Measurements from ENCODE around the gene MGRN1.

The MGRN1 gene

DNA sequence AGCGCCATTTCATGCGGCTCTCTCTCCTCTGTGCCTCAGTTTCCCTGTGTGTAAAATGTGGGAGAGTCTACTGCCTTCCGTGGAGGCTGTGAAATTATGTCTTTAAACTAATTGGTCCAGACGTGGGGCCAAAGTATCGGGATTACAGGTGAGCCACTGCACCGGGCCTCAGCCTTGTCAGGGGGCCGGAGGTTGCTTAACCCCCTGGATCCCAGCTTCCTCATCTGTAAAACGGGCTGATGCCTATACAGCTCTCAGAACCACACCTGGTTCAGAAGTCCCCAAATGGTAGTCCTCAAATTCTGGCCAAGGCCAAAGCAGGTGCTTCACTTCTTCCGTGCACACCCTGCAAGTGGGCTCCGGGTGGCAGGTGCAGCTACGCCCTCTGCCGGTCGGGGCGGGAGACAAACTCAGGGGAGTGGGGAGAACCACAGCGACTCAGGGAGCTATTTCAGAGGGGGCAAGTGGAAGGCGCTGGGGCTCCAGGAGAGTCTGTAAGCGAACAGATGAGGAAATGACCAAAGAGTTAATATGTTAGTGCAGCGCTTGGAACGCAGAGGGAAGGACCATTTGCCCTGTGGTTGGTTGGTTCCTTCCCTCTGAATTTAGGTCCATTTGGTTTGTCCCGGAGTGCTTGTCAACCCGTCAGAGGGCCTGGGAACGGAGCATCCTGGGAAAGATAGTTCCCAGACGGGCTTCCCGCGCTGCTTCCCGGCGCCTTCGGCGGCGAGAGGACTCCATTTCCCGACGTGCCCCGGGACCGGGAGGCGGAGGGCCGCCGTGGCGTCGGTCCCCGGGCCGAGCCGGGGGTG is at the start of gene MGRN1:
Gene MGRN1, plus strand, starts transcription at position 812 of the 812 bp plus-strand sequence. CDS start 135 bp downstream, outside the sequence.
- TF ChIP-seq ZBTB7A (IDR thresholded peaks at IDR 0.05; ENCODE audit: low read depth) (no peak), EP300 (IDR thresholded peaks at IDR 0.05; ENCODE audit: borderline replicate concordance) (peak; percentile 45; the same call in 1 of the 2 replicates), CREB1 (IDR thresholded peaks at IDR 0.05; ENCODE audit: low read depth) (peak; percentile 79), RAD21 (IDR thresholded peaks at IDR 0.05; ENCODE audit: low read depth) (peak; percentile 67; the same call in 1 of the 2 replicates), REST (IDR thresholded peaks at IDR 0.05; ENCODE audit: low read depth) (no peak), MAX (IDR thresholded peaks at IDR 0.05) (peak; percentile 70)

DNA sequence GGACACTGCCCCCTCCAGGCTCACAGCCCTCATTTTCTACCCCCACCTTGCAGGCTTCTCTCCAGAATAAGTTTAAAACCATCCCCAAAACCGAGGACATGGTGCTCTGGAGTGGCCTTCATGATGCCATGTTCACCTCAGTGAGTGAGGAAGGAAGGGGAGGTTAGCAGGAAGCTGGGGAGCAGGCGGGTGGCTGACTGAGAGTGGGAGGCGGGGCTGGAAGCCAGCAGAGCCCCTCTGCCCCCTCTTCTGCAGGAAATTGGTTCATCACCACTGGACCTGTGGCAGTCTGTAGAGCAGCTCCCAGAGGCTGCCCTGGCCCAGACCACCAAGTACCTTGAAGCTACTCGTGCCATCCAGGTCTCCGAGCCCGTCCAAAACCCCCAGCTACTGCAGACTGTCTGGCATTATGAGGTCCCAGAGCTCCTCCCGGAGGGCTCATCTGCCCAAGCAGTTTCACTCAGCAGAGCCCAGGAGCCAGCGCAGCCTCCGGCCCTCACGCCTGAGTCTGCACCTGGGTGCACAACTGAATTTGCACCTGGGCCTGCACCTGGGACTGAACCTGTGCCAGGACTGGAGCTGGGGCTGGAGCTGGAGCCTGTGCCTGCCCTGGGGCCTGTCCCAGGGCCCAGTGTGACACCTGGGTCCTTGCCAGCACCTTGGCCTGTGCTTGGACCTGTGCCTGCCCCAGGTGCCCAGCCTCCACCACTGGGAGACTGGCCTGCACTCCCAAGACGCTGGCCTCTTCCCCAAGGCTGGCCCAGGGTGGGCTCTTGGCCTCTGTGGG is 49.5 kb upstream of the MGRN1 start:
- TF ChIP-seq CEBPB (IDR thresholded peaks at IDR 0.05) (no peak), REST (IDR thresholded peaks at IDR 0.05; ENCODE audit: low read depth) (no peak), FOXM1 (IDR thresholded peaks at IDR 0.05; ENCODE audit: borderline replicate concordance, low read depth) (no peak), TAF1 (IDR thresholded peaks at IDR 0.05; ENCODE audit: low read depth) (no peak), NFIC (IDR thresholded peaks at IDR 0.05) (peak; percentile 94), EP300 (IDR thresholded peaks at IDR 0.05; ENCODE audit: borderline replicate concordance) (peak; percentile 50; the same call in 1 of the 2 replicates), ZBTB7A (IDR thresholded peaks at IDR 0.05; ENCODE audit: low read depth) (no peak), TCF12 (IDR thresholded peaks at IDR 0.05; ENCODE audit: low read depth) (peak; percentile 98), CREB1 (IDR thresholded peaks at IDR 0.05; ENCODE audit: low read depth) (no peak), USF1 (IDR thresholded peaks at IDR 0.05) (peak; percentile 37; the same call in 1 of the 2 replicates), RAD21 (IDR thresholded peaks at IDR 0.05; ENCODE audit: low read depth) (peak; percentile 14; the same call in 1 of the 2 replicates), TEAD4 (IDR thresholded peaks at IDR 0.05) (peak; percentile 7; the same call in 1 of the 2 replicates), EGR1 (IDR thresholded peaks at IDR 0.05) (no peak), MAX (IDR thresholded peaks at IDR 0.05) (peak; percentile 72), YY1 (IDR thresholded peaks at IDR 0.05; ENCODE audit: low read depth) (no peak)

GRCh38 chr16:4576008-4576407 is 48.6 kb upstream of the MGRN1 start:
- TF ChIP-seq EGR1 (IDR thresholded peaks at IDR 0.05), result no peak
- TF ChIP-seq TEAD4 (IDR thresholded peaks at IDR 0.05), result no peak
- TF ChIP-seq RAD21 (IDR thresholded peaks at IDR 0.05; ENCODE audit: low read depth), result no peak
- TF ChIP-seq TCF12 (IDR thresholded peaks at IDR 0.05; ENCODE audit: low read depth), result no peak
- TF ChIP-seq REST (IDR thresholded peaks at IDR 0.05; ENCODE audit: low read depth), result no peak
- TF ChIP-seq YY1 (IDR thresholded peaks at IDR 0.05; ENCODE audit: low read depth), result no peak
- TF ChIP-seq NFIC (IDR thresholded peaks at IDR 0.05), result no peak
- TF ChIP-seq MAX (IDR thresholded peaks at IDR 0.05), result no peak

GRCh38 chr16:4578961-4579530 is 45.6 kb upstream of the MGRN1 start:
- TF ChIP-seq TAF1 (IDR thresholded peaks at IDR 0.05; ENCODE audit: low read depth) (no peak), ZBTB7A (IDR thresholded peaks at IDR 0.05; ENCODE audit: low read depth) (no peak), REST (IDR thresholded peaks at IDR 0.05; ENCODE audit: low read depth) (no peak), EP300 (IDR thresholded peaks at IDR 0.05; ENCODE audit: borderline replicate concordance) (no peak), FOXM1 (IDR thresholded peaks at IDR 0.05; ENCODE audit: borderline replicate concordance, low read depth) (no peak), CEBPB (IDR thresholded peaks at IDR 0.05) (no peak), CREB1 (IDR thresholded peaks at IDR 0.05; ENCODE audit: low read depth) (no peak), RAD21 (IDR thresholded peaks at IDR 0.05; ENCODE audit: low read depth) (no peak), EGR1 (IDR thresholded peaks at IDR 0.05) (no peak), MAX (IDR thresholded peaks at IDR 0.05) (no peak)

Data from Ishikawa (cell line).